ENCODE data around the gene SLC20A1.

Gene SLC20A1

DNA sequence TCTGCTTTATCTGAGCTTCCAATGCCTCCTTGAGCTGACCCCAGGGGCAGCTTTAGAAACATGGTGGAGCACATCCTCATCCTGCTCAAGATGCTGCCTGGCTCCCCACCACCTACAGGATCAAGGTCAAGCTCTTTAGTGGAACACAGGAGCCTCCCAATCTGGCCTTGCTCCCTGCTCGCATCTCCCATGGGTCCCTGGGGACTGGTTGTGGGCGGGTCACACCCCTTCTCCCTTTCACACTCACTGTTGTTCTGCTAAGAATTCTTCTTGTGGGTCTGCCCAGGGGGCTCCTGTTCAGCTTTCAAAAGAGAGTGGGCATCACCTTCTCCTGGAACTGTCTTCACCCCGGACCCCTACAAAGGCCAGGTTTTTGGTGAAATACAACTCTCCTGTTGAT lies 66.7 kb downstream of the SLC20A1 start:
- no peak for DNase-seq

DNA sequence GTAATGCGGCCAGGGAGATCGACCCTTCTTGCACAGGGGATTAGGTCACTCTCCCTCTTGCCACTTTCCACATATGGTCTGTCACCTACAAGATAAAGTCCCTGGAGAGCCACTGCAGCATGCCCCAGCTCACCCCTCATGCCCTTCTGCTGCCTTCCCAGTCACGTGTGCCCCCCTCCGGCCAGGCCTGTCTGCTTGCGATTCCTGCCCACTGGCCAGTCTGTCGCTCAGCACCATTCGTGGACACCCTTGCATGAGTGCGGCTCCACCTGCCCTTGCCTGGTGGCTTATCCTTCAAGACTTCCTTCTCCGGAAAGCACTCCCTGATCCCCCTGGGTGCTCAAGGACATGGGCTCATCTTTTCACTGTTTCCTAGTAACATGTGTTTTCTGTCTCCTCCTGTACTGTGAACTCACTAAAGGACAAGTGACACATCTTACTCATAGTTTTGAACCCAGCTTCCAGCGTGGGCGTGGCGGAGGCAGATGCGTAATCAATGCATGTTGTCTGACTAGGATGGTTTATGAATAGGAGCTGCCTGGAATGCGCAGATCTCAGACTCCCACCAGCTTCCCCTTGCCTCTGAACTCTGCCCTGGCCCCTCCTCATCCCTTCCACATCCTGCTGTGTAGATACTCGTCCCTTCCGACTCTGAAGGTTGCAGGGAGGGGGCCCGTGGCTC lies 67.3 kb downstream of the SLC20A1 start:
- DNase-seq: no peak
